ENCODE measurements around the gene FOXE1.

Gene FOXE1

DNA sequence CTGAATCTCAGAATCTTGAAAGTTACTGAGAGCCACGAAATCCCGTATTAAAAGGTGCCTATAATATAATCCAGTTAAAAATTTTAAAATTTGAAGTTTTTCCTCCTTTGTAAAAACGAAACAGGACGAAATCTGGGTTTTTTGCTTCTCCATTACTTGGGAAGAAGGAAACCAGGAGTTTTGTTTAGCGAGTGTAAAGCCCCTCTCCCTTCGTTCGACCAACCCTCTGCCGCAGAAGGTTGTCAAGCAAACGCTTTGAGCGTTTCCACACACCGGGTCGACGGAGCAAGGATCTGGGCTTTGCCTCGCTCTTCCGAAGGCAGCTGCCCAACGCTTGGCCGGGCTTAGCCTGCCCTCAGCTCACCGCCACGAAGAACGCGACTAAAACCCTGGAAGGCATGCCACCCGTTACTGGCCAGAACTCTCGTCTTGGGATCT, 1.6 kb upstream of the FOXE1 start:
- no peak overlapping the region for H3K4me2 ChIP-seq
- no peak overlapping the region for H2AFZ ChIP-seq (ENCODE audit: low read depth)
- TF ChIP-seq, protein P1, sequence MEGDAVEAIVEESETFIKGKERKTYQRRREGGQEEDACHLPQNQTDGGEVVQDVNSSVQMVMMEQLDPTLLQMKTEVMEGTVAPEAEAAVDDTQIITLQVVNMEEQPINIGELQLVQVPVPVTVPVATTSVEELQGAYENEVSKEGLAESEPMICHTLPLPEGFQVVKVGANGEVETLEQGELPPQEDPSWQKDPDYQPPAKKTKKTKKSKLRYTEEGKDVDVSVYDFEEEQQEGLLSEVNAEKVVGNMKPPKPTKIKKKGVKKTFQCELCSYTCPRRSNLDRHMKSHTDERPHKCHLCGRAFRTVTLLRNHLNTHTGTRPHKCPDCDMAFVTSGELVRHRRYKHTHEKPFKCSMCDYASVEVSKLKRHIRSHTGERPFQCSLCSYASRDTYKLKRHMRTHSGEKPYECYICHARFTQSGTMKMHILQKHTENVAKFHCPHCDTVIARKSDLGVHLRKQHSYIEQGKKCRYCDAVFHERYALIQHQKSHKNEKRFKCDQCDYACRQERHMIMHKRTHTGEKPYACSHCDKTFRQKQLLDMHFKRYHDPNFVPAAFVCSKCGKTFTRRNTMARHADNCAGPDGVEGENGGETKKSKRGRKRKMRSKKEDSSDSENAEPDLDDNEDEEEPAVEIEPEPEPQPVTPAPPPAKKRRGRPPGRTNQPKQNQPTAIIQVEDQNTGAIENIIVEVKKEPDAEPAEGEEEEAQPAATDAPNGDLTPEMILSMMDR (conservative IDR thresholded peaks at IDR 0.05; ENCODE audit: low read depth, low read length): no peak
- no peak overlapping the region for H3K9ac ChIP-seq
- H3K27me3 ChIP-seq (ENCODE audit: insufficient read depth, low read depth): no peaks in the 10 kb centered on the region
- no peak overlapping the region for H3K27ac ChIP-seq
- no peaks in the 10 kb centered on the region for H3K36me3 ChIP-seq (ENCODE audit: insufficient read depth)
- H3K79me2 ChIP-seq (ENCODE audit: insufficient read depth, low read depth): no peaks in the 10 kb centered on the region
- H4K20me1 ChIP-seq (ENCODE audit: insufficient read depth): no peaks in the 10 kb centered on the region
- H3K4me3 ChIP-seq (IDR thresholded peaks at IDR 0.05; ENCODE audit: insufficient read depth, low read depth, low read length): no peak overlapping the region
- H3K4me1 ChIP-seq (ENCODE audit: low read depth, poor library complexity, severe bottlenecking): no peaks in the 10 kb centered on the region

DNA sequence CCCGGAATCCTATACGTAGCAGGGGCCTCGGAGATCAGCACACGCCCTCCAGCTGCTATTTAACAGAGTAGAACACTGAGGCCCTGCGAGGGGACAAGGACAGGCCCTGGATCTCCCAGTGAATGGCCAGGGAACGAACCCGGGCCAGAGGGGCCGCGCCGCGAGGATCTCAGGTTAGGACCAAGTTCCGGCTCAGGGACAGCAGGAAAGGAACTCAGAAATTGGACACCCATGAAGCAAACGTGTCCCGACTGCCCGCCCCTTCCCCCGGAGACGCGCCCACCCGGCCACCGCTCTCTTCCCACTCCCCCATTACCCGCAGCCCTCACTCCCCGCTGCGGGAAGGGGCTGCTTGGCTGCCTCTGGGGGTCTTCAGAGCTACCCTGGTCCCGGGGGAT, 1.0 kb upstream of the FOXE1 start:
- Histone ChIP-seq H2AFZ (ENCODE audit: low read depth) (no peak overlapping the region), H3K4me2 (no peak overlapping the region), H3K27ac (no peak overlapping the region), H3K9ac (no peak overlapping the region), H4K20me1 (ENCODE audit: insufficient read depth) (no peaks in the 10 kb centered on the region), H3K27me3 (ENCODE audit: insufficient read depth, low read depth) (no peaks in the 10 kb centered on the region), H3K4me1 (ENCODE audit: low read depth, poor library complexity, severe bottlenecking) (no peaks in the 10 kb centered on the region), H3K79me2 (ENCODE audit: insufficient read depth, low read depth) (no peaks in the 10 kb centered on the region), H3K36me3 (ENCODE audit: insufficient read depth) (no peaks in the 10 kb centered on the region), H3K4me3 (IDR thresholded peaks at IDR 0.05; ENCODE audit: insufficient read depth, low read depth, low read length) (no peak overlapping the region)
- TF ChIP-seq, protein P1 (conservative IDR thresholded peaks at IDR 0.05; ENCODE audit: low read depth, low read length): no peak

GRCh38 chr9:97852399-97853055, 499 bp upstream of the FOXE1 start:
- Histone ChIP-seq H3K36me3 (ENCODE audit: insufficient read depth) (no peaks in the 10 kb centered on the region), H4K20me1 (ENCODE audit: insufficient read depth) (no peaks in the 10 kb centered on the region), H3K9ac (no peak overlapping the region), H3K4me1 (ENCODE audit: low read depth, poor library complexity, severe bottlenecking) (no peaks in the 10 kb centered on the region), H3K4me2 (no peak overlapping the region), H3K27ac (no peak overlapping the region), H3K27me3 (ENCODE audit: insufficient read depth, low read depth) (no peaks in the 10 kb centered on the region), H2AFZ (ENCODE audit: low read depth) (no peak overlapping the region), H3K79me2 (ENCODE audit: insufficient read depth, low read depth) (no peaks in the 10 kb centered on the region), H3K4me3 (IDR thresholded peaks at IDR 0.05; ENCODE audit: insufficient read depth, low read depth, low read length) (no peak overlapping the region)
- TF ChIP-seq, protein P1 (conservative IDR thresholded peaks at IDR 0.05; ENCODE audit: low read depth, low read length): no peak

- no peaks in the 10 kb centered on the region for H3K36me3 ChIP-seq (ENCODE audit: insufficient read depth)
- no peaks in the 10 kb centered on the region for H3K4me1 ChIP-seq (ENCODE audit: low read depth, poor library complexity, severe bottlenecking)
- no peak overlapping the region for H3K9ac ChIP-seq
- no peak overlapping the region for H2AFZ ChIP-seq (ENCODE audit: low read depth)
- TF ChIP-seq, protein P1 (conservative IDR thresholded peaks at IDR 0.05; ENCODE audit: low read depth, low read length): no peak
- no peak overlapping the region for H3K4me3 ChIP-seq (IDR thresholded peaks at IDR 0.05; ENCODE audit: insufficient read depth, low read depth, low read length)
- H3K4me2 ChIP-seq: no peak overlapping the region
- no peak overlapping the region for H3K27ac ChIP-seq
- no peaks in the 10 kb centered on the region for H3K79me2 ChIP-seq (ENCODE audit: insufficient read depth, low read depth)
- no peaks in the 10 kb centered on the region for H4K20me1 ChIP-seq (ENCODE audit: insufficient read depth)
- H3K27me3 ChIP-seq (ENCODE audit: insufficient read depth, low read depth): no peaks in the 10 kb centered on the region
Observed at GRCh38 chr9:97853844-97854695, 1.0 kb downstream of the FOXE1 start.
